HL-60 (cell line): Measurements from ENCODE around the gene SERTM1.

Experiments used
- GABPA ChIP-seq: IDR thresholded peaks from 2 replicates; pipeline ENCODE4 v1.6.1; 2012; ENCODE audit warnings: low read depth
- POLR2AphosphoS5 ChIP-seq: IDR thresholded peaks from 2 replicates; pipeline ENCODE4 v1.6.1; 2012; ENCODE audit warnings: low read depth
- REST ChIP-seq: IDR thresholded peaks from 2 replicates; pipeline ENCODE4 v1.6.1; 2012; ENCODE audit warnings: low read depth; ENCODE audit not compliant: insufficient replicate concordance
- SPI1 ChIP-seq: IDR thresholded peaks from 2 replicates; pipeline ENCODE4 v1.6.1; 2012; ENCODE audit warnings: low read depth, mild to moderate bottlenecking, borderline replicate concordance
- TF ChIP-seq, protein P1 (sequence below): IDR thresholded peaks from one replicate; pipeline ENCODE4 v1.5.1; 2011; ENCODE audit warnings: low read length, control low read depth, inconsistent platforms; ENCODE audit not compliant: insufficient read depth

DNA sequence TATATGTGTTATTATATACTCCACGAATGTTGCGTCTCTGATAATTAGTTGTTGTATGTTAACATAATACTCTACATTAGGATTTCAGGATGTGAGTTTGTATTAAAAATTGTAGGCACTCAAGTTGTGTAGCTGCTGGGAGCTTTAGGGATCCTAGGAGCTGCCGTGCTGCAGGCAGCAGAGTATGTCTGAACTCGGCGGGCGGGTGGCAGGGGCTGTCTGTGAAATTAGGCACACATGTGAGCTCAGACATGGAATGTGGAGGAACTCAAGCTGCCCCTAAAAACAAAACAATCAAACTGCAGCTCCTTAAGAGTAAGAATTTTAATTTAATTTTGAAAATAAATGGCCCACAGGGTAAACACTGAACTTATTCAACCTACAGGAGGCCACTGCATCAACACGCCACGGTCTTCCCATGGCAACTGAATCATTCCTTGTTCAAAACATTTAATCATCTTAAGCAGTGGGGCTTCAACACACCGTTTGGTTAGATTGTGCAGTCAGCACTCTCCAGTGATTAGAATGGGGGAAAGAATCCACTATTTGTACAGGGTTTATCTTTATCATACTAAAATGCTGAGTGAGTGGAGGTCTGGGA lies 22.7 kb downstream of the SERTM1 start:
- TF ChIP-seq, protein P1, sequence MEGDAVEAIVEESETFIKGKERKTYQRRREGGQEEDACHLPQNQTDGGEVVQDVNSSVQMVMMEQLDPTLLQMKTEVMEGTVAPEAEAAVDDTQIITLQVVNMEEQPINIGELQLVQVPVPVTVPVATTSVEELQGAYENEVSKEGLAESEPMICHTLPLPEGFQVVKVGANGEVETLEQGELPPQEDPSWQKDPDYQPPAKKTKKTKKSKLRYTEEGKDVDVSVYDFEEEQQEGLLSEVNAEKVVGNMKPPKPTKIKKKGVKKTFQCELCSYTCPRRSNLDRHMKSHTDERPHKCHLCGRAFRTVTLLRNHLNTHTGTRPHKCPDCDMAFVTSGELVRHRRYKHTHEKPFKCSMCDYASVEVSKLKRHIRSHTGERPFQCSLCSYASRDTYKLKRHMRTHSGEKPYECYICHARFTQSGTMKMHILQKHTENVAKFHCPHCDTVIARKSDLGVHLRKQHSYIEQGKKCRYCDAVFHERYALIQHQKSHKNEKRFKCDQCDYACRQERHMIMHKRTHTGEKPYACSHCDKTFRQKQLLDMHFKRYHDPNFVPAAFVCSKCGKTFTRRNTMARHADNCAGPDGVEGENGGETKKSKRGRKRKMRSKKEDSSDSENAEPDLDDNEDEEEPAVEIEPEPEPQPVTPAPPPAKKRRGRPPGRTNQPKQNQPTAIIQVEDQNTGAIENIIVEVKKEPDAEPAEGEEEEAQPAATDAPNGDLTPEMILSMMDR: no peak
- TF ChIP-seq POLR2AphosphoS5 (no peak), SPI1 (no peak), REST (no peak), GABPA (no peak)
